Testis (tissue), 3 donors: ENCODE measurements around the gene NCAPD3. TPM values are rescaled to one million over a fixed set of nuclear protein-coding genes. Genes with fewer than 3 reads are reported as not detected.

Experiments
- DNase-seq: peaks from one replicate; pipeline ENCODE4 v3.0.0-alpha.2; 2019
- H3K27ac ChIP-seq, 2 donors: fragments of 200-600 bp; sonication (generic); one replicate each; pipeline ENCODE4 v1.5.1; 2019
- H3K27me3 ChIP-seq: fragments of 200-600 bp; sonication (generic); one replicate; pipeline ENCODE4 v1.5.1; 2019
- H3K36me3 ChIP-seq: fragments of 200-600 bp; sonication (generic); one replicate; pipeline ENCODE4 v1.5.1; 2017; ENCODE audit warnings: low read depth; ENCODE audit errors: missing control alignments
- H3K4me1 ChIP-seq: fragments of 200-600 bp; sonication (generic); one replicate; pipeline ENCODE4 v1.5.1; 2019
- H3K4me3 ChIP-seq, 2 donors: fragments of 200-600 bp; sonication (generic); one replicate each; pipeline ENCODE4 v1.5.1; 2017 to 2019
- H3K9me3 ChIP-seq: fragments of 200-600 bp; sonication (generic); one replicate; pipeline ENCODE4 v1.5.1; 2017
- CTCF ChIP-seq, 3 experiments: fragments of 450-650 bp in 2 of 3; fragments of 200-600 bp in 1 of 3; sonication (generic) in 1 of 3; IDR thresholded peaks; one replicate each; pipeline ENCODE4 v1.5.1; 2016 to 2019; ENCODE audit warnings: antibody characterized with exemption in 3 of 3, mild to moderate bottlenecking in 2 of 3, moderate library complexity in 1 of 3
- POLR2A ChIP-seq: fragments of 450-650 bp; IDR thresholded peaks from one replicate; pipeline ENCODE4 v1.6.1; 2017; ENCODE audit warnings: antibody characterized with exemption, mild to moderate bottlenecking, moderate library complexity
- WGBS, 2 donors: methylation state at CpG; one replicate each; pipeline ENCODE4 v1.1.5; 2018; 5-methylcytosine and 5-hydroxymethylcytosine counted together
- intact Hi-C: fragments of 100-400 bp; cut with DNase I; formaldehyde crosslinking; loops from one replicate; pipeline ENCODE4 v1.15.1; 2023; ENCODE audit warnings: low total_unique reads
- polyA plus RNA-seq: library from polyadenylated mRNA; stranded (reverse); fragments of 350-450 nt; fragmentation: Illumina TruSeq; extraction: RNeasy Lipid Tissue Mini Kit (QIAGEN cat#74804); gene quantifications from one replicate; pipeline ENCODE4 v1.2.3, GENCODE V29; 2014; ENCODE audit warnings: low read depth, low replicate concordance; ENCODE audit not compliant: insufficient read depth
- total RNA-seq, 2 donors: library from RNA; depleted of rRNA; stranded (reverse); fragments of >200 nt; gene quantifications; one replicate each; pipeline ENCODE4 v1.2.3, GENCODE V29; 2016

Gene NCAPD3
- total and polyA plus RNA-seq, 3 donors from 2014 or later, result 30.8 to 82.9 (median 69.3) TPM

GRCh38 chr11:134252346-134253187 lies 28.8 kb upstream of the NCAPD3 start:
- 2 to 3% methylated on average over 27 of the region's 27 CpGs for WGBS, 2 donors
- TF ChIP-seq CTCF (IDR thresholded peaks at IDR 0.05) (no peak), POLR2A (no peak)
- intact Hi-C loops, result no loop called here
- H3K4me1 ChIP-seq, result peaks cover 10% of the 10 kb centered on the region
- no peaks in the 10 kb centered on the region for H3K9me3 ChIP-seq
- no peaks in the 10 kb centered on the region for H3K36me3 ChIP-seq
- DNase-seq, result peak; percentile 46
- H3K27me3 ChIP-seq, result no peaks in the 10 kb centered on the region
- H3K4me3 ChIP-seq, result peak overlapping the region; percentile 94 to 95
- H3K27ac ChIP-seq, result peak overlapping the region; percentile 49 to 72

- intact Hi-C loops, result no loop called here
- TF ChIP-seq CTCF (IDR thresholded peaks at IDR 0.05) (no peak), POLR2A (no peak)
- H3K9me3 ChIP-seq, result no peaks in the 10 kb centered on the region
- no peak overlapping the region for H3K27ac ChIP-seq
- no peak overlapping the region for H3K4me3 ChIP-seq
- H3K36me3 ChIP-seq, result no peaks in the 10 kb centered on the region
- no peaks in the 10 kb centered on the region for H3K27me3 ChIP-seq
- DNase-seq, result no peak
- H3K4me1 ChIP-seq, result peaks cover 10% of the 10 kb centered on the region
- WGBS, 2 donors, result 89 to 90% methylated on average over 2 of the region's 2 CpGs
Measured at GRCh38 chr11:134250675-134251074, 26.9 kb upstream of the NCAPD3 start.

- Histone ChIP-seq H3K9me3 (no peaks in the 10 kb centered on the region), H3K4me1 (peaks cover 10% of the 10 kb centered on the region), H3K27ac (no peak overlapping the region), H3K36me3 (no peaks in the 10 kb centered on the region), H3K27me3 (no peaks in the 10 kb centered on the region), H3K4me3 (no peak overlapping the region)
- 91 to 93% methylated on average over 3 of the region's 3 CpGs for WGBS, 2 donors
- TF ChIP-seq POLR2A (no peak), CTCF (IDR thresholded peaks at IDR 0.05) (no peak)
- no peak for DNase-seq
- intact Hi-C loops, result no loop called here
Measured at GRCh38 chr11:134250246-134250645, 26.5 kb upstream of the NCAPD3 start.

GRCh38 chr11:134248910-134249480 lies 25.2 kb upstream of the NCAPD3 start:
- TF ChIP-seq CTCF (IDR thresholded peaks at IDR 0.05) (no peak), POLR2A (no peak)
- no peaks in the 10 kb centered on the region for H3K9me3 ChIP-seq
- DNase-seq, result no peak
- peaks cover 10% of the 10 kb centered on the region for H3K4me1 ChIP-seq
- H3K27me3 ChIP-seq, result no peaks in the 10 kb centered on the region
- intact Hi-C loops, result no loop called here
- no peaks in the 10 kb centered on the region for H3K36me3 ChIP-seq
- H3K4me3 ChIP-seq, result no peak overlapping the region
- H3K27ac ChIP-seq, result no peak overlapping the region
- 66 to 72% methylated on average over 7 of the region's 7 CpGs for WGBS, 2 donors
